Esophagus muscularis mucosa (tissue), 4 donors: ENCODE results near the gene HK2. TPM values are rescaled to one million over a fixed set of nuclear protein-coding genes. Genes with fewer than 3 reads are reported as not detected.

Experiments
- DNase-seq: peaks from one replicate; pipeline ENCODE4 v3.0.0-alpha.2; 2017; ENCODE audit errors: extremely low spot score
- H3K27ac ChIP-seq, 4 donors: fragments of 200-600 bp; sonication (generic); replicated peaks in 1 of 4; 1 replicate in 3 of 4; 2 replicates in 1 of 4; pipeline ENCODE4 v1.5.1; 2016 to 2019; ENCODE audit warnings: mild to moderate bottlenecking in 1 of 4
- H3K27me3 ChIP-seq, 4 donors: fragments of 200-600 bp; sonication (generic); one replicate each; pipeline versions ENCODE4 v1.5.1 to v1.6.0; 2016 to 2019
- H3K36me3 ChIP-seq, 4 donors: fragments of 200-600 bp; sonication (generic); one replicate each; pipeline ENCODE4 v1.5.1; 2016 to 2019
- H3K4me1 ChIP-seq, 4 donors: fragments of 200-600 bp; sonication (generic); one replicate each; pipeline ENCODE4 v1.5.1; 2016 to 2019
- H3K4me3 ChIP-seq, 4 donors: fragments of 200-600 bp; sonication (generic); 1 replicate in 2 of 4; 2 replicates in 2 of 4; pipeline ENCODE4 v1.5.1; 2016 to 2019; ENCODE audit warnings: mild to moderate bottlenecking in 4 of 4, moderate library complexity in 1 of 4
- H3K9me3 ChIP-seq, 4 donors: fragments of 200-600 bp; sonication (generic); 1 replicate in 3 of 4; 2 replicates in 1 of 4; pipeline ENCODE4 v1.5.1; 2016 to 2019
- CTCF ChIP-seq, 3 experiments: fragments of 200-600 bp in 2 of 3; fragments of 450-650 bp in 1 of 3; sonication (generic) in 2 of 3; IDR thresholded peaks; one replicate each; pipeline ENCODE4 v1.5.1; 2017 to 2019; ENCODE audit warnings: antibody characterized with exemption in 3 of 3, mild to moderate bottlenecking in 2 of 3, moderate library complexity in 1 of 3
- EP300 ChIP-seq: sonication (generic); formaldehyde crosslinking; IDR thresholded peaks from one replicate; pipeline ENCODE4 v1.6.1; 2017; ENCODE audit warnings: antibody characterized with exemption
- POLR2A ChIP-seq: fragments of 450-650 bp; IDR thresholded peaks from one replicate; pipeline ENCODE4 v1.6.1; 2017; ENCODE audit warnings: antibody characterized with exemption, moderate library complexity, mild to moderate bottlenecking, low read depth
- POLR2AphosphoS5 ChIP-seq, 2 donors: sonication (generic); formaldehyde crosslinking; IDR thresholded peaks; one replicate each; pipeline ENCODE4 v1.6.1; 2017; ENCODE audit warnings: antibody characterized with exemption in 2 of 2
- WGBS: methylation state at CpG from one replicate; pipeline ENCODE4 v1.1.5; 2018; 5-methylcytosine and 5-hydroxymethylcytosine counted together
- intact Hi-C: fragments of 100-400 bp; cut with DNase I; formaldehyde crosslinking; loops from one replicate; pipeline ENCODE4 v1.15.1; 2023
- total RNA-seq, 4 donors: library from RNA; depleted of rRNA; stranded (reverse); fragments of >200 nt; gene quantifications; one replicate each; pipeline versions ENCODE4 v1.1.0 to v1.2.1, GENCODE V29; 2016

Gene HK2
- total RNA-seq, 4 donors from 2014 or later, result 0.97 to 5.3 (median 3.0) TPM

GRCh38 chr2:74865770-74866674 lies 32.1 kb downstream of the HK2 start:
- 95% methylated on average over 9 of the region's 15 CpGs for WGBS
- no peak for TF ChIP-seq POLR2AphosphoS5 (IDR thresholded peaks at IDR 0.05)
- TF ChIP-seq CTCF (IDR thresholded peaks at IDR 0.05), result no peak
- no peak for TF ChIP-seq EP300
- TF ChIP-seq POLR2A, result no peak
- no peaks in the 10 kb centered on the region for H3K36me3 ChIP-seq
- peaks cover 12 to 15% (median 14%) of the 10 kb centered on the region in 4 donors for H3K4me1 ChIP-seq
- no peaks in the 10 kb centered on the region for H3K9me3 ChIP-seq
- intact Hi-C loops, result no loop called here
- no peaks in the 10 kb centered on the region for H3K27me3 ChIP-seq
- no peak for DNase-seq
- no peak overlapping the region for H3K27ac ChIP-seq
- H3K4me3 ChIP-seq, result no peak overlapping the region

- Histone ChIP-seq H3K27ac (peak overlapping the region; percentile 59 to 63 (median 62)), H3K36me3 (no peaks in the 10 kb centered on the region), H3K4me1 (peaks cover 12 to 15% (median 14%) of the 10 kb centered on the region in 4 donors), H3K9me3 (no peaks in the 10 kb centered on the region), H3K4me3 (no peak overlapping the region), H3K27me3 (no peaks in the 10 kb centered on the region)
- TF ChIP-seq EP300, result no peak
- TF ChIP-seq CTCF (IDR thresholded peaks at IDR 0.05), result no peak
- no peak for TF ChIP-seq POLR2A
- no peak for TF ChIP-seq POLR2AphosphoS5 (IDR thresholded peaks at IDR 0.05)
- intact Hi-C loops, result no loop called here
- DNase-seq, result no peak
- 48% methylated on average over 14 of the region's 14 CpGs for whole genome bisulfite sequencing
Measured at GRCh38 chr2:74867841-74868658, 34.1 kb downstream of the HK2 start.

GRCh38 chr2:74869517-74869916 lies 35.6 kb downstream of the HK2 start:
- no peak for DNase-seq
- TF ChIP-seq POLR2A (no peak), EP300 (no peak), CTCF (IDR thresholded peaks at IDR 0.05) (no peak), POLR2AphosphoS5 (IDR thresholded peaks at IDR 0.05) (no peak)
- no peak overlapping the region for H3K4me3 ChIP-seq
- intact Hi-C loops, result no loop called here
- peaks cover 6 to 16% (median 15%) of the 10 kb centered on the region in 4 donors for H3K4me1 ChIP-seq
- no peaks in the 10 kb centered on the region for H3K36me3 ChIP-seq
- 92% methylated on average over 6 of the region's 6 CpGs for WGBS
- H3K27ac ChIP-seq, result no peak overlapping the region
- H3K9me3 ChIP-seq, result no peaks in the 10 kb centered on the region
- H3K27me3 ChIP-seq, result no peaks in the 10 kb centered on the region

- DNase-seq, result no peak
- peaks cover 9 to 31% (median 28%) of the 10 kb centered on the region in 4 donors for H3K4me1 ChIP-seq
- H3K27ac ChIP-seq, result no peak overlapping the region
- TF ChIP-seq EP300, result no peak
- TF ChIP-seq POLR2A, result no peak
- no peak for TF ChIP-seq CTCF (IDR thresholded peaks at IDR 0.05)
- TF ChIP-seq POLR2AphosphoS5 (IDR thresholded peaks at IDR 0.05), result no peak
- no peak overlapping the region for H3K4me3 ChIP-seq
- H3K36me3 ChIP-seq, result no peaks in the 10 kb centered on the region
- no CpG with 5 or more reads among the region's 4 CpGs for WGBS
- no peaks in the 10 kb centered on the region for H3K9me3 ChIP-seq
- intact Hi-C loops, result loop anchor here (5.0 kb wide), 1 partner anchor 34 kb away; no protein-coding TSS in a partner anchor
- no peaks in the 10 kb centered on the region for H3K27me3 ChIP-seq
Measured at GRCh38 chr2:74870951-74871350, 37.0 kb downstream of the HK2 start.
